ENCODE data around the gene MRPL52.
A peak's percentile ranks its signal among the peaks of the same experiment; 100 is the strongest.
"Not testable (repeated sequence)": the region's sequence is repeated elsewhere in the genome, so short reads cannot be mapped to it uniquely, and the experiment has no call there.

The MRPL52 gene

GRCh38 chr14:22819151-22819988 lies 10.3 kb upstream of the MRPL52 start:
- Mint-ChIP-seq H3K27ac (no peak overlapping the region), H3K27me3 (peaks cover 16 to 53% of the 10 kb centered on the region in 2 donors), H3K36me3 (ENCODE audit: insufficient read depth) (peaks cover 4% of the 10 kb centered on the region), H3K4me3 (no peak overlapping the region), H3K9me3 (no peaks in the 10 kb centered on the region), H3K4me1 (ENCODE audit: low read depth in 2 of 2) (no peaks in the 10 kb centered on the region)
- ATAC-seq (replicated peaks) (no peak), DNase-seq (no peak)

GRCh38 chr14:22820731-22821130 lies 9.0 kb upstream of the MRPL52 start:
- H3K4me3 Mint-ChIP-seq: no peak overlapping the region
- H3K9me3 Mint-ChIP-seq: no peaks in the 10 kb centered on the region
- H3K27ac Mint-ChIP-seq: no peak overlapping the region
- H3K27me3 Mint-ChIP-seq: peaks cover 19 to 53% of the 10 kb centered on the region in 2 donors
- DNase-seq: no peak
- ATAC-seq (replicated peaks): no peak
- peaks cover 4% of the 10 kb centered on the region for H3K36me3 Mint-ChIP-seq (ENCODE audit: insufficient read depth)
- no peaks in the 10 kb centered on the region for H3K4me1 Mint-ChIP-seq (ENCODE audit: low read depth in 2 of 2)

GRCh38 chr14:22821193-22822015 lies 8.3 kb upstream of the MRPL52 start:
- H3K36me3 Mint-ChIP-seq (ENCODE audit: insufficient read depth): peaks cover 4% of the 10 kb centered on the region
- H3K4me3 Mint-ChIP-seq: peak overlapping the region in 1 of 2 donors; percentile 8
- H3K4me1 Mint-ChIP-seq (ENCODE audit: low read depth in 2 of 2): no peaks in the 10 kb centered on the region
- no peaks in the 10 kb centered on the region for H3K9me3 Mint-ChIP-seq
- DNase-seq (no peak), ATAC-seq (replicated peaks) (no peak)
- H3K27me3 Mint-ChIP-seq: peaks cover 22 to 59% of the 10 kb centered on the region in 2 donors
- H3K27ac Mint-ChIP-seq: no peak overlapping the region

GRCh38 chr14:22822016-22822570 lies 7.6 kb upstream of the MRPL52 start:
- Mint-ChIP-seq H3K36me3 (ENCODE audit: insufficient read depth) (peaks cover 4% of the 10 kb centered on the region), H3K4me1 (ENCODE audit: low read depth in 2 of 2) (no peaks in the 10 kb centered on the region), H3K4me3 (peak overlapping the region in 1 of 2 donors; percentile 59), H3K27ac (no peak overlapping the region), H3K27me3 (peaks cover 22 to 59% of the 10 kb centered on the region in 2 donors), H3K9me3 (no peaks in the 10 kb centered on the region)
- ATAC-seq (replicated peaks): no peak
- no peak for DNase-seq

GRCh38 chr14:22822571-22823098 lies 7.1 kb upstream of the MRPL52 start:
- Mint-ChIP-seq H3K4me1 (ENCODE audit: low read depth in 2 of 2) (no peaks in the 10 kb centered on the region), H3K4me3 (peak overlapping the region; percentile 43 to 59), H3K9me3 (no peaks in the 10 kb centered on the region), H3K27me3 (peaks cover 22 to 59% of the 10 kb centered on the region in 2 donors), H3K36me3 (ENCODE audit: insufficient read depth) (peaks cover 4% of the 10 kb centered on the region), H3K27ac (no peak overlapping the region)
- peak; percentile 92 for ATAC-seq (replicated peaks)
- DNase-seq: peak; percentile 61 to 66 (median 63)

- Mint-ChIP-seq H3K36me3 (ENCODE audit: insufficient read depth) (peaks cover 11% of the 10 kb centered on the region), H3K27ac (no peak overlapping the region), H3K4me1 (ENCODE audit: low read depth in 2 of 2) (peaks cover under 1 to 3% of the 10 kb centered on the region in 2 donors), H3K27me3 (peaks cover 21 to 47% of the 10 kb centered on the region in 2 donors), H3K4me3 (no peak overlapping the region), H3K9me3 (no peaks in the 10 kb centered on the region)
- ATAC-seq (replicated peaks): no peak
- DNase-seq: no peak
These were observed 4.9 kb upstream of the MRPL52 start for GRCh38 chr14:22824711-22825359.

GRCh38 chr14:22829076-22829660 lies 519 bp upstream of the MRPL52 start:
- peak overlapping the region; percentile 90 to 93 for H3K4me3 Mint-ChIP-seq

GRCh38 chr14:22830443-22831010 lies 840 bp downstream of the MRPL52 start:
- DNase-seq: no peak
- Mint-ChIP-seq H3K4me3 (peak overlapping the region; percentile 90 to 93), H3K4me1 (ENCODE audit: low read depth in 2 of 2) (peaks cover 13 to 15% of the 10 kb centered on the region in 2 donors), H3K9me3 (no peaks in the 10 kb centered on the region), H3K27ac (peak overlapping the region; percentile 84 to 93), H3K27me3 (peaks cover 5 to 8% of the 10 kb centered on the region in 2 donors), H3K36me3 (ENCODE audit: insufficient read depth) (peaks cover 40% of the 10 kb centered on the region)
- peak; percentile 3 for ATAC-seq (replicated peaks)

More at GRCh38 chr14:22829076-22829660, 519 bp upstream of the MRPL52 start:
- Mint-ChIP-seq H3K36me3 (ENCODE audit: insufficient read depth) (peaks cover 28% of the 10 kb centered on the region), H3K4me1 (ENCODE audit: low read depth in 2 of 2) (peaks cover 13 to 15% of the 10 kb centered on the region in 2 donors), H3K27me3 (peaks cover 7 to 18% of the 10 kb centered on the region in 2 donors), H3K27ac (peak overlapping the region; percentile 84 to 93)
- DNase-seq; H3K9me3 Mint-ChIP-seq; ATAC-seq (replicated peaks): not testable (repeated sequence)

- no peak for ATAC-seq (replicated peaks)
- Mint-ChIP-seq H3K27me3 (peaks cover 10 to 39% of the 10 kb centered on the region in 2 donors), H3K4me1 (ENCODE audit: low read depth in 2 of 2) (peaks cover 8 to 9% of the 10 kb centered on the region in 2 donors), H3K27ac (peak overlapping the region in 1 of 2 donors; percentile 30), H3K36me3 (ENCODE audit: insufficient read depth) (peaks cover 34% of the 10 kb centered on the region), H3K4me3 (no peak overlapping the region), H3K9me3 (no peaks in the 10 kb centered on the region)
- DNase-seq: no peak
These were observed 5.8 kb downstream of the MRPL52 start for GRCh38 chr14:22835505-22835904.

GRCh38 chr14:22836301-22837113 lies 6.8 kb downstream of the MRPL52 start, which contains the start of gene MMP14:
Gene MMP14 (plus strand): TSS chr14:22836585. CDS start chr14:22836818, 233 bp downstream.
- no peak for ATAC-seq (replicated peaks)

GRCh38 chr14:22837114-22837749 lies 7.5 kb downstream of the MRPL52 start:
- peaks cover 23% of the 10 kb centered on the region for H3K36me3 Mint-ChIP-seq (ENCODE audit: insufficient read depth)
- H3K27ac Mint-ChIP-seq: no peak overlapping the region
- H3K4me3 Mint-ChIP-seq: peak overlapping the region; percentile 54 to 64
- DNase-seq: no peak
- no peak for ATAC-seq (replicated peaks)
- H3K4me1 Mint-ChIP-seq (ENCODE audit: low read depth in 2 of 2): peaks cover 0 to 5% of the 10 kb centered on the region in 2 donors
- no peaks in the 10 kb centered on the region for H3K9me3 Mint-ChIP-seq
- peaks cover 10 to 52% of the 10 kb centered on the region in 2 donors for H3K27me3 Mint-ChIP-seq

More at GRCh38 chr14:22836301-22837113, 6.8 kb downstream of the MRPL52 start, which contains the start of gene MMP14:
- Mint-ChIP-seq H3K36me3 (ENCODE audit: insufficient read depth) (peaks cover 28% of the 10 kb centered on the region), H3K4me3 (peak within 1 kb of the TSS; percentile 54 to 64), H3K4me1 (ENCODE audit: low read depth in 2 of 2) (peaks cover 1 to 8% of the 10 kb centered on the region in 2 donors), H3K9me3 (no peaks in the 10 kb centered on the region), H3K27me3 (peaks cover 10 to 46% of the 10 kb centered on the region in 2 donors), H3K27ac (peak within 1 kb of the TSS in 1 of 2 donors; percentile 30)
- no peak for DNase-seq
